ACC112 (cell line): Measurements from ENCODE around the gene TIMM44.
A peak's percentile ranks its signal among the peaks of the same experiment; 100 is the strongest.
"Not testable (repeated sequence)": the region's sequence is repeated elsewhere in the genome, so short reads cannot be mapped to it uniquely, and the experiment has no call there.

Experiments used
- H2AFZ ChIP-seq: fragments of 200-600 bp; sonication (generic); one replicate; pipeline ENCODE4 v1.6.0; 2017; ENCODE audit warnings: antibody characterized with exemption, low read length; ENCODE audit not compliant: unreplicated experiment
- H3K27ac ChIP-seq: fragments of 200-600 bp; sonication (generic); 2 replicates; pipeline ENCODE4 v1.5.1; 2014; ENCODE audit warnings: low read depth, mild to moderate bottlenecking, antibody characterized with exemption, low read length, moderate library complexity
- H3K27me3 ChIP-seq: fragments of 200-600 bp; sonication (generic); 2 replicates; pipeline ENCODE4 v1.6.1; 2014; ENCODE audit warnings: mild to moderate bottlenecking, antibody characterized with exemption, low read length, moderate library complexity, mixed read lengths; ENCODE audit not compliant: insufficient read depth
- H3K36me3 ChIP-seq: fragments of 200-600 bp; sonication (generic); 2 replicates; pipeline ENCODE4 v1.6.1; 2016; ENCODE audit warnings: mild to moderate bottlenecking, antibody characterized with exemption, low read length, moderate library complexity, mixed read lengths; ENCODE audit not compliant: insufficient read depth
- H3K4me1 ChIP-seq: fragments of 200-600 bp; sonication (generic); one replicate; pipeline ENCODE4 v1.6.1; 2016; ENCODE audit warnings: low read length, mixed read lengths; ENCODE audit not compliant: insufficient read depth, unreplicated experiment, control insufficient read depth
- H3K4me3 ChIP-seq: fragments of 200-600 bp; sonication (generic); 2 replicates; pipeline ENCODE4 v1.5.1; 2014; ENCODE audit warnings: mild to moderate bottlenecking, low read depth, low read length
- H3K79me2 ChIP-seq: fragments of 200-600 bp; sonication (generic); one replicate; pipeline ENCODE4 v1.6.0; 2016; ENCODE audit warnings: low read length; ENCODE audit not compliant: control insufficient read depth, unreplicated experiment, insufficient read depth

TIMM44 gene

DNA sequence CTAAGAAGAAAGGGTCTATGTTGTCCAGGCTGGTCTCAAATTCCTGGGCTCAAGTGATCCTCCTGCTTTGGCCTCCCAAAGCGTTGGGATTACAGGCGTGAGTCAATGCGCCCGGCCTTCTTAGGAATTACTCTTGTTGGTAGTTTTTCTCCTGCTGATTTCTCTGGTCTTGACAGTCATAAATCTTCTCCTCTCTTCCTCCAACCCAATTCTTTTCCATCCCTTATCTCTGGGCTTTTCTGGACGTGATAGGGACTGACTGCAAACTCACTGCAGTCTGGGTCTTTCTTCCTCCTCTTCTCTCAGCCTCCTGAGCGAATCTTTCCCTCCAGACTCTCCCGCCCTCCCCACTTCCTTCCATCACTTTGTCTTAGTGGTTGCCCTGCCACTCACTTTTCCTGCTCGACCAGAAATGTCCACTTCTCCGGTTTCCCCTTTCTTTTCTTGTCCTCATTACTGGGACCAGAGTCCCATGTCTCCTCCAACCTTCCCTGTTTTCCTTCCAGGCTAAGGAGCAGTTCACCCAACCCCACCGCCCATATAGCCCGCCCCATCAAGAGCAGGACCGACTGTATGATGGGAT, 21.9 kb upstream of the TIMM44 start:
- Histone ChIP-seq H3K79me2 (no peaks in the 10 kb centered on the region), H2AFZ (no peak overlapping the region), H3K27me3 (no peaks in the 10 kb centered on the region), H3K27ac (no peak overlapping the region), H3K36me3 (no peaks in the 10 kb centered on the region), H3K4me3 (no peak overlapping the region), H3K4me1 (no peaks in the 10 kb centered on the region)

DNA sequence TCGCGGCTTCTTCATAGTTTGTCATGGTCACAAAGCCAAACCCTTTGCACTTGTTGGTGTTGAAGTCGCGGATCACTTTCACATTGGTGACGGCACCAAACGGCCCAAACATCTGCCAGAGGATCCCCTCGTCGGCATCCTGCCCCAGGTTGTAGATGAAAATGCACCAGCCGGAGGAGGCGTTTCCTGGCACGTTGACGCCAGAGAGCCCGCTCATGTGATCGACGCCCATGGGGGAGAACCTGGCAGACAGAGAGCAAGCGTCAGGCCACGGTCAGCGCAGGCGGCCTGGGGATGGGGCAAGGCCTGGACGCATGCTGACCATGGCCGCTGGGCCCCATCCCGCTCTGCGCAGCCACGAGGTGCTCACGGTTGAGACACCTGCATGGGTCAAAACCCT, 20.1 kb upstream of the TIMM44 start:
- Histone ChIP-seq H3K27me3 (no peaks in the 10 kb centered on the region), H3K79me2 (no peaks in the 10 kb centered on the region), H3K4me3 (no peak overlapping the region), H3K36me3 (no peaks in the 10 kb centered on the region), H3K27ac (no peak overlapping the region), H2AFZ (no peak overlapping the region), H3K4me1 (no peaks in the 10 kb centered on the region)

DNA sequence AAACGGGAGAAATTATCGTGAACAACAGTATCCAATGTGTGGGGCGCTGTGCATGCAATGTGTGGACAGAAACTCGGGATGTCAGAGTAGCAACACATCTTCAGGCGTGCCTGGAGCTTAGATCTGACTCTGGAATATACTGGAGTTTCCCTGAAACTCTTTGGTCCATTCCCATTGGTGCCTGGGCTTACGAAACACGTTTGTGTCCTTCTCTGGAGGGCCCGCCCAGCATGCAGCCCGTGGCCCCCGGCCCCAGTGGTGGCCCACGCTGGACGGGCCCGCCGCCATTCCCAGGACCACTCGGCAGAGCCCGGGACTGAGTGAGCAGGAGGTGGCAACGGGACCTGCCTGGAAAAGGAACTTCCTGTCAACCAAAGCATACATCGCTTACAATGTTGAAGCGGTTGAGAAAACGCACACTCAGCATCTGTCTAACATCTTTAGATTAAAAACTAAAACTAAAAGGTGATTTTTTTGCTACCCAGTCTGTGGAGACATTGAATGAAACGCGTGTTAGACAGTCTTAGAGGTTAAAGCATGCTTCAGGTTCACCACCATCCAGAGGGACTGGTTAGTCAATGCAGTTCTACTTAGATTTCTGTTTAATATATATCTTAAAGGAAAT, 19.3 kb upstream of the TIMM44 start:
- H3K4me3 ChIP-seq: no peak overlapping the region
- no peak overlapping the region for H2AFZ ChIP-seq
- H3K36me3 ChIP-seq: no peaks in the 10 kb centered on the region
- no peaks in the 10 kb centered on the region for H3K27me3 ChIP-seq
- H3K27ac ChIP-seq: no peak overlapping the region
- H3K4me1 ChIP-seq: no peaks in the 10 kb centered on the region
- no peaks in the 10 kb centered on the region for H3K79me2 ChIP-seq

DNA sequence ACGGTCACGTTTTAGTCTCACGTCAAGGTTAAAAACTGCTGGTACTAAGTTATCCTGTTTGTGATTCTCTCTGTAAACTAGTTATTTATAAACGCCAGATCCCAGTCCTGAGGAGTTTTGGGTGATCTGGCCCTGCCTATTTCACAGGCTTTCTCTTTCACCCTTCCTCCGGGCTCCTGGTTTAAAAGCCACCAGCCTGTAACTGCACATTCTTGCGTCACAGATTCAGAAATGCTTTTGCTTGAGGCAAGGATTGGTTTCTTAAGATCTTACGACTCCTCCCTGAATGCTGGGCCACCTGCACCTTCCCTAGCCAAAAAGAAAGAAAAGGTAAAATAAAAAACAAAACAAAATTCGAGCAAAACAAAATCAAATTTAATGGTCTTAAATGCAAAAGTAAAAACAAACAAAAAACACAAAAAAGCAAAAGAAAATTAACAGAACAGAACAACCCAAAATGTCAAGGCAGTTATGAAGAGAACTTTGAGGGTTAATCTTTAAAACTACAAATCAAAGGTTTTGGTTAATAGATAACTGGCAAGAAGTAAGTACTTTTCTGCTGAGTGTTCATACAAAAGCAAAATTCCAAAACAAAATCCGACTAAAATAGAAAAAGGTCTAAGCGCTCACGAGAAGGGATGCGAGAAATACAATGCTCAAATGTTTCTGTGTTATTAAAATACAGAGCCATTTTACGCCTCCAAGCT, 18.6 kb upstream of the TIMM44 start:
- Histone ChIP-seq H3K27me3 (no peaks in the 10 kb centered on the region), H3K4me1 (no peaks in the 10 kb centered on the region), H3K4me3 (no peak overlapping the region), H3K27ac (no peak overlapping the region), H3K79me2 (no peaks in the 10 kb centered on the region), H2AFZ (no peak overlapping the region), H3K36me3 (no peaks in the 10 kb centered on the region)

DNA sequence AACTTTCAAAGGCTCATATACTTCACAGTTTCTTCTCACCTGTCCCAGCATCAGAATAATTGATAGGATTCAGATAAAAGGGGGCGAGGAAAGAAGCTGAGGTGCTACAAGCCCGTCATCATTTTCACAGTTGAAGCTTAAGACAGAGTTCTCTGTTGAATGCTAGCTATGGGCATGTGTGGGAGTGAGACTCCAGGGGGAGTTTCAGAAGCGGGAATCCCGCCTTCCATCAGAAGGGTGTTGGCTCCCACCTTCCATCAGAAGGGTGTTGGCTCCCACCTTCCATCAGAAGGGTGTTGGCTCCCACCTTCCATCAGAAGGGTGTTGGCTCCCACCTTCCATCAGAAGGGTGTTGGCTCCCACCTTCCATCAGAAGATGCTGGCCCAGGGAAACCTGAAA, 17.6 kb upstream of the TIMM44 start:
- not testable (repeated sequence) for H3K4me1 ChIP-seq, H3K79me2 ChIP-seq, H3K27ac ChIP-seq, H3K4me3 ChIP-seq, H3K27me3 ChIP-seq, H3K36me3 ChIP-seq, H2AFZ ChIP-seq

DNA sequence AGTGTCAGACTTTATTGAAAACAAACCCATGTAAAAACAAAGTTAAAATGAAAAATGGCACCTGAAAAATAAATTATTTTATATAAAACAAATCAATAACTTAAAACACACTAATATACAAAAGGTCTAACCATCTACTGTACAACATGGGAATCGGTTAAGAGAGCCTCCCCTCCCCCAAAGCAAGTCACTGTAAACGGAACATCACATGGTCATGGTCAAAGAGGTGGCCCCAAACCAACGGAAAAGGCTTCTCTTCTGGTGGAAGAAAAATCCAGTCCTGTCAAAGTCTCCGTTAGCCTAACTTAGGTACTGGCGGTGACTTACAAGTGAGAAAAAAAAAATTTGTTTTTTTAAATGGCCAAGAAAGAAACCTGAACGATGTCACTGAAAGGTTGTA, 15.7 kb upstream of the TIMM44 start:
- Histone ChIP-seq H3K79me2 (no peaks in the 10 kb centered on the region), H3K27me3 (no peaks in the 10 kb centered on the region), H2AFZ (no peak overlapping the region), H3K4me1 (no peaks in the 10 kb centered on the region), H3K4me3 (no peak overlapping the region), H3K36me3 (no peaks in the 10 kb centered on the region), H3K27ac (no peak overlapping the region)

DNA sequence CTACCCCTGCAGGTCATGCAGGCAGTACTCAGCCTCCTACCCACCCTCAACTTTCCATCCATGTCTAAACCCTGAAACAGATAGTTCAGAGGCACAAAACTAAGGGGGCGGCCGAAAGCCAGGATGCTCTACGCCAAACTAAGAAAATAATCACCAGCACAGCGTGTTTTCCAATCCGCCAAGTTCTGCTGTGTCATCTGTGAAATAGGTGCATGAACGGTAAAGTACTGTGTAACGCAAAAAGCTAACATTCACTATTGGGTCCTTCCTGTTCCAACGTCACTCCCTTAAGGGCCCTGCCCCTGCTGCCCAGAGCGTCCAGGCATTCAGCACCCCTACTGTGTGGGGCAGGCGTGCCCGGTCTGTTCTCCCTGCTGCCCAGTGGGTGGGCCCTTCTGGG, 12.2 kb upstream of the TIMM44 start:
- no peak overlapping the region for H3K4me3 ChIP-seq
- H2AFZ ChIP-seq: no peak overlapping the region
- no peaks in the 10 kb centered on the region for H3K79me2 ChIP-seq
- H3K27ac ChIP-seq: no peak overlapping the region
- H3K27me3 ChIP-seq: no peaks in the 10 kb centered on the region
- H3K36me3 ChIP-seq: no peaks in the 10 kb centered on the region
- H3K4me1 ChIP-seq: no peaks in the 10 kb centered on the region

DNA sequence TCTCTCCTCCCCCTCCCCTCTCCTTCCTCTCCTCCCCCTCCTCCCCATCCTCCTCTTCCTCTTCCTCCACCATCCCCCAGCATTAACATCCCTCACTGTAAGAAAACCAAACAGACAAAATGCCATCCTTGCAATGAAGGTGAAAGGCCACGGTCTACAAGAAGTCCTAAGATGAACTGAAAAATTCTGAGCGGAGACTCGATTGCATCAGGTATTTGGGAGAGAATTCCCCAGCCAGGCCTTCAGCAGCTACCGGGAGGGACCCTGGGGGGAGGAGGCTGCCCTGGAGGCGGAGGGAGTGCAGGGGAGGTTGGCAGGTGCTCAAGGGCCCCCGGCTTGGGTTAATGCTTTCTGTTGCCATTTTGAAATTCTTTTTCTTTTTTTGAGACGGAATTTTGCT, 10.1 kb upstream of the TIMM44 start:
- H3K27ac ChIP-seq: no peak overlapping the region

DNA sequence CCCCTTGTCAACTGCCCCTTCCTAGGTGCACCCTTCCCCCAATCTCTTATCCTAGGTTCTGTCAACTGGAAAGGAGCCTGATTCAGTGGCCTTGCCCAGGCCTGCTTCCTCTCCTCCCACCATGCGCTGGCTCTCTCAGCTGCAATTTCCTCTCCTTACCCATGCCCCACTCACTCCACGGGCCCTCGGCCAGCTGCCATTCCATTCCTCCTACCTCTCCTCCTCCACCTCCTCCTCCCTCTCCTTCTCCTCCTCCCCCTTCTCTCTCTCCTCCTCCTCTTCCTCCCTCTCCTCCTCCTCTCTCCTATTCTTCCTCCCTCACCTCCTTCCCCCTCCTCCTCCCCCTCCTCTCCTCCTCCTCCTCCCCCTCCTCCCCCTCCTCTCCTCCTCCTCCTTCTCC, 9.6 kb upstream of the TIMM44 start:
- H3K4me3 ChIP-seq: no peak overlapping the region
- no peaks in the 10 kb centered on the region for H3K36me3 ChIP-seq
- no peaks in the 10 kb centered on the region for H3K79me2 ChIP-seq
- H3K4me1 ChIP-seq: no peaks in the 10 kb centered on the region
- no peak overlapping the region for H2AFZ ChIP-seq
- H3K27ac ChIP-seq: no peak overlapping the region
- no peaks in the 10 kb centered on the region for H3K27me3 ChIP-seq

More for the DNA sequence above, 10.1 kb upstream of the TIMM44 start:
- no peaks in the 10 kb centered on the region for H3K4me1 ChIP-seq
- no peak overlapping the region for H3K4me3 ChIP-seq
- H2AFZ ChIP-seq: no peak overlapping the region
- no peaks in the 10 kb centered on the region for H3K27me3 ChIP-seq
- H3K79me2 ChIP-seq: no peaks in the 10 kb centered on the region
- no peaks in the 10 kb centered on the region for H3K36me3 ChIP-seq

DNA sequence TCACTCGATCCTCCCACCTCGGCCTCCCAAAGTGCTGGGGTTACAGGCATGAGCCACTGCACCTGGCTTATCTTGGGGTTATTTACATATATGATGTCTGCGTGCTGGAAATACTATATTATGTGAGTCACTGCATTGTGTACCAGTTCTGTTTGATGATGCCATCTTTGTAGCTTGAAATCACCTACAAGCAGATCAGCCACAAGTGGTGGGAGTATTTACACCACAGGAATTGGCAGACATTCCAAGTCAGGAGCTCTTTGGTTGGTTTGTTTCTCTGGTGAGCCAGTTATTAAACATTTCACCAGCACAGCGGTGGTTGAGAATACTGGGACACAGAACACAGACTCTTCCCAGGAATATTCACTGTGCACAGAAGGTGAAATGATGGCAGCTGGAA, 4.5 kb upstream of the TIMM44 start:
- Histone ChIP-seq H3K79me2 (peaks cover 2% of the 10 kb centered on the region), H3K4me3 (no peak overlapping the region), H3K4me1 (no peaks in the 10 kb centered on the region), H3K36me3 (no peaks in the 10 kb centered on the region), H3K27me3 (no peaks in the 10 kb centered on the region), H3K27ac (no peak overlapping the region), H2AFZ (no peak overlapping the region)

DNA sequence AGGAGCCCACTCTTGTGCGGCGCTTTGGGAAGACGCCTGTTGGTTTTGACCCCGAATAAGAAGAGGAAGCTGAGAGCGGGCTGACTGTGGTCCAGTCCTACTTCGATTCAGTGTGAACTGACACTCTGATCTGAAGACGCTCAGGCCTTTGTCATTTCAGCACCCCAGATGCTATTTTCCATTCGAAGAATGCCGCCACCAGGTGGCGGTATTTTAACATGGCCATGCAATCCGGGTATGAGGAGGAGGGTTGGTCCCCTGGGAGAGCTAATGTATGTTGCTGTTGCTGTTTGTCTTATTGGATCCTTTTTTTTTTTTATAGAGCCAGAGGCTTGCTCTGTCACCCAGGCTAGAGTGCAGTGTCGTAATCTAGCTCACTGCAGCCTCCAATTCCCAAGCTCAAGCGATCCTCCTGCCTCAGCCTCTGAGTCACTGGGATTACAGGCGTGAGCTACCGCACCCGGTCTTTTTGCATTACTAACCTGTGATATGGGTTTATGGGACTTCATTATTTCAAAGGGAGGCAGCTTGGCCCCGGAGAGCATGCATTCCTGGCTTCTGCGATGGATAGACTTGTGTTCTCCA, 803 bp upstream of the TIMM44 start:
- Histone ChIP-seq H3K4me1 (no peaks in the 10 kb centered on the region), H2AFZ (peak overlapping the region; percentile 95), H3K79me2 (peaks cover 27% of the 10 kb centered on the region), H3K27me3 (no peaks in the 10 kb centered on the region), H3K4me3 (peak overlapping the region; percentile 93), H3K36me3 (0 out of 2 replicates have a peak, but pooled peaks cover 3% of the 10 kb centered on the region), H3K27ac (peak overlapping the region; percentile 73; the same call in 1 of the 2 replicates)
